SK-N-DZ (cell line): ENCODE measurements around the gene OR6B2. TPM values are rescaled to one million over a fixed set of nuclear protein-coding genes. Genes with fewer than 3 reads are reported as not detected.
A peak's percentile ranks its signal among the peaks of the same experiment; 100 is the strongest.
"Not testable (repeated sequence)": the region's sequence is repeated elsewhere in the genome, so short reads cannot be mapped to it uniquely, and the experiment has no call there.

Experiments
- DNase-seq: peaks from one replicate; pipeline ENCODE4 v3.0.0-alpha.2; 2015; ENCODE audit warnings: low spot score
- polyA plus RNA-seq, 2 experiments: library from polyadenylated mRNA; depleted of rRNA; stranded (reverse); fragments of >200 nt; gene quantifications; 2 replicates each; pipeline ENCODE4 v1.2.3, GENCODE V29; 2014

Gene OR6B2
- not detected in 2 replicates for polyA plus RNA-seq (2014; cell fraction: cytosol; rRNA removed)
- not detected in 2 replicates for polyA plus RNA-seq (2014; cell fraction: nucleus; rRNA removed)

DNA sequence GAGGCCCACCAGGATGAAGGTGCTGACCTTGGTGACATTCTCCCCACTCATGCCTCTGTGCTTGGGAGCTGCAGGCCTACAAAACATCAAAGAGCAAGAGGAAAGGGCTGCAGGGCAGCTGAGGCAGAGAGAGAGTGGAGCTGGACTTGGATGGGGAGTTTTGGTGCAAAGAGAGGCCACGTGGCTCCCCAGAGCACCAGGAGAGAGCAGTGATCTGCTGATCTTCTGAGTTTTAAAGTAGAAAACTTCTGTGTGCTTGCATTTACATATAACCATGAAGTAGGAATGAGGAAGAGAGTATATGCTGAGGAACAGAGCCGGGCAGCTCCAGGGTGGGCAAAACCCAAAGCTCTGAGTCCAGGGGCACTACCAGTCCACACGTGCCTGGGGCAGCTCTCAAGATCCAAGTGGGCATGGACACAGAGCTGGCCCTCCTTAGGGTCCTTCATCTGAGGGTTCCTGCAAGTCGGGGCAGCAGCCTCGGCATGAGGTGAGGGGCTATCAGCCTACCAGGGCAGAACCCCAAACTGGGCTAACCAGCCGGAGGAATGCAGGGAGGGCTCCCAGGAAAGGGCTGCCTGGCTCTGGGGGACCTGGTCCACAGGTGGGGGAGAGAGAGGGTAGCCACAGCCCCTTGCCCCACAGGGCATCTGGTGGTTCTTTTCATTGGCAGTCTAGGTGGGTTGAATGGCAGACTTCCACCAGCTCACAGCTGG, at the start of gene OR6B2:
OR6B2 (minus strand) TSS at position 51 of the 716 bp plus-strand sequence; CDS start at position 51, 0 bp downstream.
- no peak for DNase-seq

DNA sequence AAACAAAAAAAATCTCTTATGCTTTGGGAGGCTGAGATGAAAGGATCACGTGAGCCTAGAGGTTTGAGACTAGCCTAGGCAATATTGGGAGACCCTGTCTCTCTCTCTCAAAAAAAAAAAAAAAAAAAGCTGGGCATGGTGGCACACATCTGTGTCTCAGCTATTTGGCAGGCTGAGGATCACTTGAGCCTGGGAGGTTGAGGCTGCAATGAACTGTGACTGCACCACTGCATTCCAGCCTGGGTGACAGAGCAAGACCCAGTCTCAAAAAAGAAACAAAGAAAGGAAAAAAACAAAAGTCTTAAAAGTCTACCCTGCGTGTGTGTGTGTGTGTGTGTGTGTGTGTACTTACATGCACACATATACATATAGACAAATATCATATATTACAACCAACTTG, 48.4 kb upstream of the OR6B2 start:
- DNase-seq: no peak

DNA sequence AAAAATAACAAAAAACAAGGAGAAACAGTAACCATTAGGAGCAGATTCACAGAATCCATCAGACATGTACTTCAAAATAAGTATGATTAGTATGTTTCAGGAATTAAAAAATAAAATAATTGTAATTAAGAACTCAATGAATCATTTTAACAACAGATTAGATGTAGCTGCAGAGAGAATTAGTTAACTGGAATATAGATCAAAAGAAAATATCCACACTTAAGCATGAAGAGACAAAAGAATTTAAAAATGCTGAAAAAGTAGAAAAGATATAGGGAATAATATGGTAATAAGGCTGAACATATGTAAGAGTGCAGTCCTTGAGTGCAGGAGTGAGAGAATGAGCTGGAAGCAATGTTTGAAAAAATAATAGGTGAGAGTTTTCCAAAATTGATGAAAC, 47.2 kb upstream of the OR6B2 start:
- DNase-seq: no peak

DNA sequence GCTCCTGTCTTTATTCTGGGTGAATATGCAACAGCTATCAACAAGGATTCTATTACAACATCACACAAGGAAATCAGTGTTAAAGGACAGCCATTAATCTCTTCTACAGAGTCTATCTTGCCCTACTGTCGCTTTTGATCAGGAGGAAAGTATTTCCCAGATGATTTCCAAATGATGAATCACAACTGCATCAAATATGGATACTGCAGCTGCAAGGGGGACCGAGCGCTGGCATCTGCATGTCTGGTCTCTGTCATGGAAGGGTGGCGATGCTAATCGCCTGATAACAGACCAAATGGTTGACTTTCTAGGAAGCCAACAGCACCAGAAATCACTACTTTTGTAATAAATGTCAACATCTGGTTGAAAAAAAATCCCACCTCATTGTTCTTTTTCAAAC, 44.3 kb upstream of the OR6B2 start:
- peak; percentile 84 for DNase-seq

DNA sequence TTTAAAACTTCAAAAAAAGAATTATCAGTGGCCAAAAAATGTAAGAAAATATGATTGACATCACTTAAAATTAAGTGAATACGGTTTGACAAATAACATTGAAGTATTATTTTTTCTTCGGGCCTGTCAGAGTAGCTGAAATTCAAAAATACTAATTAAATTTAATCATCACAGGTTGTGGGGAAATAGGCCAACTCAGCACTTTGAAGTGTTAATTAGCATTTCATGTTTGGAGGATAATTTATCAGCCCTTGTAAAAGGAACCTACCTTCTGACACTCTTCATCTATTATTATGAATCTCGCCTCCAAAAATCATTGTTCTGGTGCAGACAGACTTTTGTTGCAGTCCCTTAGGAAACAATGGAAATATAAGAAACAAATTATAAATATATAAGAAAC, 40.7 kb upstream of the OR6B2 start:
- DNase-seq: no peak

DNA sequence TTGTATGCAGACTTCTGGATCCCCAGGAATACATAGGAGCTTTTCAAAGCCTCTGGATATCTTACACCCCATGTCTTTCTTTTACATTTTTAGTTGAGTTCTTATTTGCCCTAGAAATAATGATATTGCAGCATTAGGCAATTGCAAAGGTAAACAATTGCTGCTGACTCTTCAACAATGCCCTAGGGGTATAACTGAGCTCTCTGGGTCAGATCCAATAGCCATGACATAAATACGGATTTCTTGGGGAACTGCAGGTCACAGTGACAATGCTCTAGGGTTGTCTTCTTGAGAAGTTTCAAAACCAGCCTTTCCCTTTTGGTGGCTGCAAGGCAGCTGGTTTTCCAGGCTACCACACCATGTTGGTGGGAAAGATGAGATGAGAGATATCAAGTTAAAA, 39.6 kb upstream of the OR6B2 start:
- DNase-seq: no peak

DNA sequence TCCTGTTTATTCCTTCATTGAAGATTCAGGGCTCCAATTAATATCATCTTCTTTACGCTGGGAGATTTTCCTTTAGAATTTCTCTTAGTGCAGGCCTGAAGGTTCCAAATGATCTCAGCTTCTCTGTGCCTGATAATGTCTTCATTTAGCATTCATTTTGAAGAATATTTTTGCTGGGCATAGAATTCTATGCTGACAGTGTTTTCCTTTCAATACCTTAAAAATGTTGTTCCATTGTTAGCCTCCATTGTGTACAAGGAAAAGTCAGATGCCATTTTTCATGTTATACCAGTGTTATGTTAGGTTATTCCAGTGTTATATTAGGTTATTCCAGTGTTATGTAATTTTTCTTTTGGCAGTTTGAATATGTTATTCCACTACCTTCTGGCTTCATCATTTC, 38.0 kb upstream of the OR6B2 start:
- DNase-seq: no peak

DNA sequence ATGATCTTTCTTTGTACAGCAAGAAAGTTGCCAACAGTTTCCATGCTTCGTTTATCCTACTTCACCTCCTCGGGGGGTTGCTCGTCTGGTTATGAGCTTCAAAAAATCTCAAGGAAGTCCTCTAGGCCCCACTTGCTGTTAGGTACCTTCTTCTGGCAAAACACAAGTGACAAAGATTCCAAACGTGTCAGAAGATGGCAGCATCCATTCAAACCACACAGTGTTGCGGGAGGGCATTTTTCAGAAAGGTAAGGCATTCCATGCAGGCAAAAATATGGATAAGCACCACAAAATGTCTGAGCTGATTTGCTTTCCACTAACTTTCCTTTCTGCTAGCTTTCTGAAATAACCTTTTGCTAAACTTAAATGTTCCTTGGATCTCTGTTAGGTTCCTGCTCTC, 36.3 kb upstream of the OR6B2 start:
- no peak for DNase-seq

DNA sequence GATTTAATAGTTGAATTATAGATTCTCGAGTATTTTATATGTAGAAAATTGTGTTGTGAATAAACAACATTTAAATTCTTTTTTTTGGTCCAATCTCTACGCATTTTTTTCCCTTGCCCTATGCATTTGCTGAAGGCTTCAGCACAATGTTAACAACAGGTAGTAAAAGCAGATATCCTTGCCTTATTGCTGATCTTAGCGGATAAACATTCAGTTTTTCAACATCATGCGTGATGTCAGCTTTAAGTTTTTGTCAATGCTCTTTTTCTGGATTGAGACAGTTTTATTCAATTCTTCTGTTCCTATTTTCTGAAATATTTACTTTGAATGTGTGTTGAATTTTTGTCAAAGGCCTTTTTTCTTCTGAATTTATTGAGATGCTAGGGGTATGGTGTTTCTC, 34.7 kb upstream of the OR6B2 start:
- DNase-seq: no peak

DNA sequence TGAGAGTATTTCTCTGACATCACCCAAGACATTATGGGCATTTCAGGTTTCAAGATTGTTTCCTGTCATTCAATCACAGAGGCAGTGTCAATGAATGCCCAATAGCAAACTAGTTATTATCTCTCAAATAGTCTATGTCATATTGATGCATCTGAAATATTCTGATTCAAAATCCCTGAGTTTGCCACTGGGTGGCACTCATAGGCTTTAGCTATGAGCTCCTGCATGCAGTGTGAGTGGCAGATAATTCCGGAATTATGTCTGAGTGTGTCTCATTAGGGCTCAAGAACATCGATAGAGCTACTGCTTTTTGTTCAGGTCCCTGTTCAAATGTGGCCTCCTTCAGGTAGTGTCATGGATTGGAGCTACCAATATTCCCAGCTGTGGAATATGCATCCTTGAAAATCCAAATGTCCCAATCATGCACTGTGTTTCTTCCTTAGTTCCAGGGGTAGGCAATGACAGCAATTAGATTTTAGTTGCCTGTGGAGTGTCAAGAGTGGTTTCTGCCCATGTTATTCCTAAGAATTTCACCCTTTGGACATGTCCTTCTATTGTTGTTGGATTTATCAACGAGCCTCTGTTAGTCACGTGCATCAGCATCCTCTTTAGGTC, 30.9 kb upstream of the OR6B2 start:
- DNase-seq: peak; percentile 57

DNA sequence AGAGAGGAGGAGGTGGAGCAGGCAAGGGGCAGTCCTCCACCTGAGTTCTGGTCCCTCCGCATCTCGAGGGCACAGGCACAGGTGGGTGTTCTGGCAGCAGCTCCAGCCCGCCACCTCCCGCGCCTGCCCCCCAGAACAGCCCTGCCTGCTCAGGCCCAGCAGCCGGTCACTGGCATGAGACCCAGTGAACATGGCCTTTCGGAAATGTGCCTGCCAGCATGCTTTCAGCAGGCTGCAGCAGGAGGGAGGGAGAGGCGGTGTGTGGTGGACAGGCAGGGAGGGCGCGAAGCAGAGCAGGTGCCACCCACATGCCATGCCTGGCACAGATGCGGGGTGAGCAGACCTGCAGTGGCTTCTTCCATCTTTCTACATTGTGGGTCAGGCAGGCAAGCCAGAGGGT, 26.4 kb upstream of the OR6B2 start:
- DNase-seq: no peak

DNA sequence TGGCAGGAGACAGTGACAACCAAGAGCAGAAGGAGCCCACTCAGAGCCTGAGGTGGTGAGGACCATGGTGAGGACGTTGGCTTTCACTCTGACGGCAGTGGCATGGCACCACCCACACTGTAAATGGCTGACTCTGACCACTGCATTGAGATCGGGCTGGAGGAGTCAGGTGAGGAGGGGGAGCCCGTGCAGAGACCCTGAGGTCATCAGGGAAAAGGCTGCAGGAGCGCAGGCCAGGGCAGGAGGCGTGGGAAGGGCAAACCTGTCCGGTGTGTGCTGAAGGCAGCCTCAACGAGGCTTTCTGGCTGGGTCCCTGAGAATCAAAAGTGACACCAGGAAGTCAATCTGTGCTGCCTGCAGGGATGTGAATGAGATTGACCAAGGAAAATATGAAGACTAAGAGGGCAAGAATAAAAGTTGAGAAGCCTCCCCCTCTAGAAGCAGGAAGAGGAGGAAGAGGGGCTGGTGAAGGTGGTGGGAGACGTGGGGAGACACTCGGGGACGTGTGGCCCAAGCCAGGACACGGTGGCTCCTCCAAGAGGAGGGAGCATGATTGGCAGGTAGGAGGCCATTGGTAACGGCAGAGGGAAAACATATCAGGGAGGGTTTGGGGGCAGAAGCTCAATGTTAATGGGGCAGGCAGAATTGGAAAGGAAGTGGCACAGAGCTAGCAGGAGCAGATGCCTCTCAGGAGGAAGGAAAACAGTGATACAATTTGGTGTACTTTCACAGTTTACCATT, 25.1 kb upstream of the OR6B2 start:
- no peak for DNase-seq

DNA sequence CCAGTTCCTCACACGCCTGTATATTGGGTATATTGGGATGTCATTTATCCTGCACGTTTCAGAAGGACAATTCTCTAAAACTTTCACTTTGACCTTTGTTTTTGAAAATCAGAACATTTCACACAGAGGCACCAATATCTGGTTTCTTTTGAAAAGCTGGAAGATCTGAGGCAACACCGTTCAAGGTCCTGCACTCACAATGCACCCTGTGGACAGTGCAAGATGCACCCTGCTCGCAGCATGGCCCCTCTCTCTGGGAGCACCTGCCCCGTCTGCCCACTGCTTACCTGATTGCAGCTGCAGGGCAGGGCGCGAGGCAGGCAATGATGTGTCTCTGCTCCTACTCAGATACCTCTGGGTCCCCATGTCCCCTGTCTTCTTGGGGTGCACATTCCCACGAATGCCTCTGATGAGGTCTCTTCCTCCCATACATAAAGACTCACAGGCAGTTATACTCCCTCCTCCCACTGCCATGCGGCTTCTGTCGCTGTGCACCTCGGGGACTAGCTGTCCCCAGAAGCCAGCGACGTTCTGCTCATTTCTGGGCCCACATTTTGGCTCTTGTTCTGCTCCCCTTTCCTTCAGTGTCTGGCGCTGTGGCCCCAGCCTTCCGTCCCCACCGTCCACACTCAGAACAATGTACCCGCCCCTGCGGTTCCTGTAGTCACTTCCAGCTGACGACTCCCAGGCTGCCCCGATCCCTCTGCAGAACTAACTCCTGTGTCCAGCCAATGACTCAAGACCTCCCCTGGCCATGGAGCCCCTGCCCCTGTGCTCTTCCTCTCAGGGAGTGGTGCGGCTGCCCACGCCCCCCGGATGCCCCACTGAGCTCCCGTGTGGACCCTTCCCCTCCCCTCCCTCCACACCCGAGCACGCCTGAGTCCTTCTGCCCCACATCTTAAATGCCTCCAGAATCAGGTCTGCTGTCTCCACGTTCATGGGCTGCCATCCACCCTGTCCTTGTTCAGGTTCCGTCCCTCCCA, 23.2 kb upstream of the OR6B2 start, which contains the start of gene OR6B3:
OR6B3 (minus strand) TSS at position 349 of the 983 bp plus-strand sequence.
- no peak for DNase-seq

DNA sequence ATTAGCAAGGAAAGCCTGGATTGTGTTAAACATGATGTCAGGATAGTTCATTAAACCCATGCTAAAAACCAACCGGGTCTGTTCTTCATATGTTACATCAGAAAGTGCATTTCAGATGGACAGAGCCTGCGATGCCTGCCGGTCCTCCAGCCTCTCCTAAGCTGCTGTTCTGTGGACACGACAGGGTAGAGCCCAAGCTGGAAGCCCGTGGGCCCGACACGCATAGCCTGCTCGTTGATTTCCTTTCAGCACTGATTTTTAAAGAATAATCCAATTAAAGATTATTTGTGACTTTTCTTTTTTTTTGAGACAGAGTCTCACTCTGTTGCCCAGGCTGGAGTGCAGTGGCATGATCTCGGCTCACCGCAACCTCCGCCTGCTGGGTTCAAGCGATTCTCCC, 22.3 kb upstream of the OR6B2 start:
- no peak for DNase-seq

DNA sequence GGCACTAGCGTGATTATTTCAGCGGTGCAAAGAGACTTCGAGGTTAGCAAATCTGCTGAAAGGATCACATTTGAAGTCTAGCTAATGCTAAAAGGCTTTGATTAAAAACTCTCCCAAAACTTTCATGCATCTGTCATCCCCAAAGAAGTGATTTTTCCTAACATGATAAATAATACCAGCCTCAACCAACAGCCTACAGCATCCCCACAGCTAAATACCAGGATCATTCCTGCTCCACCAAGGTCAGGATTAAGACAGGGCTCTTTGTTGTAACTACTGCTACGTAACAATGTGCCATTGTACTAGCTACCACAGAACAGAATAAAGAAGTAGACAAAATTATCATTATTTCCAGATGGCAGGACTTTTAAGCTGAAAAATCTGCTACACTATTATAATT, 21.5 kb upstream of the OR6B2 start:
- DNase-seq: no peak

DNA sequence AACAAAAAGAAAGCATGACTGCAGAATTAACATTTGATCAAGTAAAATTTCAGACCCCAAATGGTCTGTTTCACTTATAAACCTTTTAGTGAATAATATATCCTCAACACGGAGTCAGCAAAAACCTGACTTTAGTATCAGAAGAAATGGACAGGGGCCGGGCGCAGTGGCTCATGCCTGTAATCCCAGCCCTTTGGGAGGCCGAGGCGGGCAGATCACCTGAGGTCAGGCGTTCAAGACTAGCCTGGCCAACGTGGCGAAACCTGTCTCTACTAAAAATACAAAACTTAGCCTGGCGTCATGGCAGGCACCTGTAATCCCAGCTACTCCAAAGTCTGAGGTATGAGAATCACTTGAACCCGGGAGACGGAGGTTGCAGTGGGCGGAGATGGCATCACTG, 20.0 kb upstream of the OR6B2 start:
- DNase-seq: no peak

DNA sequence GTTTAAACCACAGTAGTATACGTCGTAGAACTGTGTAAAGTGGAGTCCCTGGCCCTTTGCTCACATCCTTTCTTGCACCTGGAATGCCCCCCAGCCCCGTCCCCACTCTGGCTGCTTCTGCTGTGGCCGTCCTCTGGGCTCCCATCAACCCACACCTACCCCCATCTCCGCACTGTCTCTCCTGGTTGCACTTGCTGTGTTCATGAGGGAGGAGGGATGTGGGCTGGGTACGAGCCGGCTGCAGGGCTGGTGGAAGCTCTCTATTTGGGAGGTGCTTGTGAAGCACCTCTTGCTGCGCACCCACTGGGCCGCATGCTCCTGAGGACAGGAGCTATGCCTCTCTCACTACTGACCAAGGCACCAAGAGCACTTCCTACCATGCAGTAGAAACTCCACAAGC, 18.0 kb upstream of the OR6B2 start:
- no peak for DNase-seq

DNA sequence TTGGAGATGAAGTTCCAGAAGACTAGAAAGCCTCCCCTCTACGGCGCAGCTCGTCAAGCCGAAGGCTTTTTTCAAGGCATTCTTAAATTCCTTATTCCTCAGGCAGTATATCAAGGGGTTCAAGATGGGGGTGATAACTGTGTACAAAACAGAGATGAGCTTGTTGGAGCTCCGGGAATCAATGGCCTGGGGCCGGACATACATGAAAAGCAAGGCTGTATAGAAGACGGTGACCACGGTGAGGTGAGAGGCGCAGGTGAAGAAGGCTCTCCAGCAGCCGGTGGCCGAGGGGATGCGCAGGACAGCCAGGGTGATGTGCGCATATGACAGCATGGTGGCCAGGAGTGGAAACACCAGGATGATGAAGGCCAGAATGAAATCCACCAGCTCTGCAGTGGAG, 14.9 kb upstream of the OR6B2 start:
- no peak for DNase-seq

DNA sequence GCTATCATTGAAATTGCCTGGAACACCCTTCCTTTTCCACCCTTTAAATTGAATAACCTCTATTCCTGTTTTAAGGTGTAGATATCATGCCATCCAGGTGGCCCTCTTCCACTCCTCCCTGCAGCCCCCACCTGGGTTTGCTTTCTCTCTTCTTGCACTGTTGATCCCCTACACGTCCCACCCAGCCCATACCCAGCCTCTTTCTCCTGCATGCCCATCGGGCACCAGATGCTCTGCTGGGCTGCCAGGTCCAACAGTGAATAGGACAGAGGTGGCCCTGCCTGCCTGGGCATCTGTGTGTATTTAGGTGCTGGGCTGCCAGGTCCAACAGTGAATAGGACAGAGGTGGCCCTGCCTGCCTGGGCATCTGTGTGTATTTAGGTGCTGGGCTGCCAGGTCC, 13.9 kb upstream of the OR6B2 start:
- not testable (repeated sequence) for DNase-seq

DNA sequence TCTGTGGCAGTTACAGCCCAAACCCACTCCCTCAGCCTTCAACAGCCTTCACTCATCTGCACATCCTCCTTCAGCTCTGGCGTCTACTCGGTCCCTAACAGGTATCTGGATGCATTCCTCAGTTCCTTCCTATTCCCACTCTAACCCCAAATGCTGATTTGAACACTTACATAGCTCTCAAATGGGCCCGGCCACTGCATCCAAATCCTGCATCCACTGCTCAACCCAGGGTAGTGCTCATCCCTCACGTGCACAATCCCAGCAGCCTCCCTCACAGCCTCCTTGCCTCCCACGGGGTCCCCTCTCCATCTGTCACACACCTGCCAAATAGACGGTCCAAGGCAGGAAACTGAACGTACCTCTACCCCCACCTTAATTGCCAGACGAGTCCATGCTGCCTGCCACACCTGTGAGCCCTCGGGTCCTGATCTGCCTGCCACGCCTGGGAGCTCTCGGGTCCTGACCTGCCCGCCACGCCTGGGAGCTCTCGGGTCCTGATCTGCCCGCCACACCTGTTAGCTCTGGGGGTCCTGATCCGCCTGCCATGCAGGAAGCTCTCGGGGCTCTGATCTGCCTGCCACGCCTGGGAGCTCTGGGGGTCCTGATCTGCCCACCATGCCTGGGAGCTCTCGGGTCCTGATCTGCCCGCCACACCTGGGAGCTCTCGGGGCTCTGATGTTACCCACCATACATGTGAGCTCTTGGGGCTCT, 13.2 kb upstream of the OR6B2 start:
- DNase-seq: no peak

DNA sequence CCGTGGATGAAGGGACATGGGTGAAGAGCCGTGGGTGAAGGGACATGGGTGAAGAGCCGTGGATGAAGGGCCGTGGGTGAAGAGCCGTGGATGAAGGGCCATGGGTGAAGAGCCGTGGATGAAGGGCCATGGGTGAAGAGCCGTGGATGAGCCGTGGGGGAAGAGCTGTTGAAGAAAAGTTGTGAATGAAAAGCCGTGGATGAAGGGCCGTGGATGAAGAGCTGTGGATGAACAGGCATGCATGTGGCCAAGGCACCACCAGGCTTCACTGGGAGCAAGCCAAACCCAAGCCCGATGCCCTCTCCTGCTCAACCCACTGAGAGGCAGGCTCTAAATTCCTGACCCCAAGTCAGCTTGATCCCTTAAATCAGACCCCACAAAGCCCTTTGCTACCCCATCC, 12.5 kb upstream of the OR6B2 start:
- no peak for DNase-seq
